AG04450 (cell line): ENCODE results near the gene MSI2. TPM values are rescaled to one million over a fixed set of nuclear protein-coding genes. Genes with fewer than 3 reads are reported as not detected.

Source experiments
- CTCF ChIA-PET: fragments of 300-600, 350-600 bp; formaldehyde crosslinking; extraction: SDS; loops from one replicate; lab custom pipeline; 2022; ENCODE audit warnings: antibody characterized with exemption, inconsistent platforms; lab: Charles Lee
- POLR2A ChIA-PET: fragments of 350-600 bp; formaldehyde crosslinking; extraction: SDS; loops from one replicate; lab custom pipeline; 2021; ENCODE audit warnings: antibody characterized with exemption, inconsistent platforms; lab: Yijun Ruan, JAX
- DNase-seq: peaks from one replicate; pipeline ENCODE4 v3.0.0-alpha.2; 2011; ENCODE audit warnings: low read depth, low spot score
- H3K27ac ChIP-seq: one replicate; pipeline ENCODE4 v1.5.1; 2012; ENCODE audit warnings: low read depth, low read length, control low read depth
- H3K27me3 ChIP-seq: one replicate; pipeline ENCODE4 v1.6.0; 2012; ENCODE audit warnings: low read length; ENCODE audit not compliant: control insufficient read depth, insufficient read depth
- H3K4me3 ChIP-seq: 2 replicates; pipeline ENCODE4 v1.5.1; 2011; ENCODE audit warnings: mild to moderate bottlenecking, low read depth, low read length, control low read depth
- H3K9me3 ChIP-seq: 2 replicates; pipeline ENCODE4 v1.5.1; 2012; ENCODE audit warnings: low read length; ENCODE audit not compliant: control insufficient read depth, insufficient read depth
- polyA plus RNA-seq: library from polyadenylated mRNA; depleted of rRNA; stranded (reverse); fragments of >200 nt; gene quantifications from 2 replicates; pipeline ENCODE4 v1.2.3, GENCODE V29; 2011
- TF ChIP-seq, protein P1 (sequence below): IDR thresholded peaks from 2 replicates; pipeline ENCODE4 v1.5.1; 2011; ENCODE audit warnings: low read depth, low read length, control low read depth, inconsistent platforms

The MSI2 gene
- polyA plus RNA-seq, 1 experiment = 26.2 TPM

- Histone ChIP-seq H3K27ac (no peak overlapping the region), H3K4me3 (no peak overlapping the region), H3K9me3 (no peaks in the 10 kb centered on the region; the same call in 1 of the 2 replicates), H3K27me3 (no peaks in the 10 kb centered on the region)
- POLR2A ChIA-PET = interaction anchor here (0.6 kb wide), 1 partner anchor 1034 kb away, joined by 3 read pairs; no protein-coding TSS in a partner anchor
- DNase-seq = no peak
- TF ChIP-seq, protein P1, sequence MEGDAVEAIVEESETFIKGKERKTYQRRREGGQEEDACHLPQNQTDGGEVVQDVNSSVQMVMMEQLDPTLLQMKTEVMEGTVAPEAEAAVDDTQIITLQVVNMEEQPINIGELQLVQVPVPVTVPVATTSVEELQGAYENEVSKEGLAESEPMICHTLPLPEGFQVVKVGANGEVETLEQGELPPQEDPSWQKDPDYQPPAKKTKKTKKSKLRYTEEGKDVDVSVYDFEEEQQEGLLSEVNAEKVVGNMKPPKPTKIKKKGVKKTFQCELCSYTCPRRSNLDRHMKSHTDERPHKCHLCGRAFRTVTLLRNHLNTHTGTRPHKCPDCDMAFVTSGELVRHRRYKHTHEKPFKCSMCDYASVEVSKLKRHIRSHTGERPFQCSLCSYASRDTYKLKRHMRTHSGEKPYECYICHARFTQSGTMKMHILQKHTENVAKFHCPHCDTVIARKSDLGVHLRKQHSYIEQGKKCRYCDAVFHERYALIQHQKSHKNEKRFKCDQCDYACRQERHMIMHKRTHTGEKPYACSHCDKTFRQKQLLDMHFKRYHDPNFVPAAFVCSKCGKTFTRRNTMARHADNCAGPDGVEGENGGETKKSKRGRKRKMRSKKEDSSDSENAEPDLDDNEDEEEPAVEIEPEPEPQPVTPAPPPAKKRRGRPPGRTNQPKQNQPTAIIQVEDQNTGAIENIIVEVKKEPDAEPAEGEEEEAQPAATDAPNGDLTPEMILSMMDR = no peak
- CTCF ChIA-PET = interaction anchor here (1.9 to 2.1 kb wide), 2 partner anchors 163 to 266 kb away, joined by 6 to 8 read pairs; no protein-coding TSS in a partner anchor
Observed at GRCh38 chr17:57405491-57406072, 149.3 kb downstream of the MSI2 start.

- POLR2A ChIA-PET = no interaction called here
- DNase-seq = no peak
Observed at GRCh38 chr17:57406131-57406980, 150.0 kb downstream of the MSI2 start.

DNA sequence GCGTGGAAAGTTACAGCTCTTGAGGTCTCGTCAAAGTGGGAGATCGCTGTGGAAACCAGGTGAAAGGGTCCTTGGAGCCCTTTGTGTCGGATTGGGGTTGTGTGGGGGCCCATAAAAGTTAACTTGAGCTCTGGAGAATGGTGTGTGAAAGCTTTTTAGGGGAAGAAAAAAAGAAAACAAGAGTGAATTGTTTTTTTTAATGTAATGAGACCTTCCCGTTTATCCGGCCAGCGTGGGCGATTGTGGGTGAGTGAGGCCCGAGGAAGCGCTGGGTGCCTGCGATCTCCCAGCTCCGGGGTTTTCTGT, 150.6 kb downstream of the MSI2 start:
- CTCF ChIA-PET = no interaction called here
- no peak overlapping the region for H3K4me3 ChIP-seq
- no peaks in the 10 kb centered on the region for H3K27me3 ChIP-seq
- no peaks in the 10 kb centered on the region; the same call in 1 of the 2 replicates for H3K9me3 ChIP-seq
- TF ChIP-seq, protein P1 = no peak
- no peak for DNase-seq
- H3K27ac ChIP-seq = no peak overlapping the region
- POLR2A ChIA-PET = no interaction called here

More at GRCh38 chr17:57406131-57406980, 150.0 kb downstream of the MSI2 start:
- TF ChIP-seq, protein P1 = no peak
- CTCF ChIA-PET = interaction anchor here (1.9 to 2.1 kb wide), 2 partner anchors 163 to 266 kb away, joined by 6 to 8 read pairs; no protein-coding TSS in a partner anchor
- Histone ChIP-seq H3K27ac (peak overlapping the region; percentile 47), H3K4me3 (no peak overlapping the region), H3K9me3 (no peaks in the 10 kb centered on the region; the same call in 1 of the 2 replicates), H3K27me3 (no peaks in the 10 kb centered on the region)

DNA sequence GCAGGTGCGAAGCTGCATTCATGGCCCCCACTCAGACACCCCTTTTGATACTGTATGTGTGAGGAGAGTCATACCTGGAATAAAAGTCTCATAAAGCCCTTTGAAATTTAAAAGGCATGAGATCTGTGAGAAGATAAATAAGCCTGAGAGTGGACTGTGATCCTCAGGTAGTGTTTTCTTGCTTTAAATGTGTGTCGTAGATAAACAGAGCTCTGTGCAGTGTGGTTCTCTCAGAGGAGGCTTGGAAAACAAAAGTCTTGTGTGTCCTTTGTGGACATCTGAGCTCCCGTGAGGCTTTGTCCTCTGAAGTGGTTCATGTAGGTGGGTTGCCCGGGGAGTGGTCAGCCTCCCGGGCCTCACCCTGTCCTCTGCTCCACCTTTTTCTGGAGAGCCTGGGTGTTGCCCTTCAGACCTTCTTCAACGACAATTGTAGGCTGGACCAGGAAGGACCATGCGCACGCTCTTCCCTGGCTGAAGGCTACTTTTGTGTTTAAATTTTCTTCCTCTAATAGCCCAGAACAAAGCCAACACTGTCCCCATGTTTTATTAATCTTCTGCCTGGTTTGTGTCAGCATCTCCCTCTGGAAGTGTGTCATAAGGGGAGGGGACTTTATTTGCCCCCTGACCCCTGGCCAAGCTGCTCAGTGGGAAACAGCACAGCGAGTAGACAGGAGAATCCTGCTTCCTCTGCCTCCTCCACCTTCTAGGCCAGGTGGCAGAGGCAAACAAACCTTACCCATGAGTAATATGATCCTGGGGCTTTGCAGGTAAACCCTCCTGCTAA, 151.2 kb downstream of the MSI2 start:
- POLR2A ChIA-PET = no interaction called here
- no peak overlapping the region for H3K27ac ChIP-seq
- no peaks in the 10 kb centered on the region; the same call in 1 of the 2 replicates for H3K9me3 ChIP-seq
- no peak overlapping the region for H3K4me3 ChIP-seq
- CTCF ChIA-PET = no interaction called here
- no peaks in the 10 kb centered on the region for H3K27me3 ChIP-seq
- no peak for DNase-seq
- TF ChIP-seq, protein P1 = no peak
